Esophagus squamous epithelium (tissue), 5 donors: ENCODE measurements around the gene TNRC6B. TPM values are rescaled to one million over a fixed set of nuclear protein-coding genes. Genes with fewer than 3 reads are reported as not detected.

Source experiments
- DNase-seq: peaks from one replicate; lab custom pipeline; 2025; lab: John Stamatoyannopoulos, UW
- H3K27ac ChIP-seq, 4 donors: fragments of 200-600 bp; sonication (generic); one replicate each; pipeline ENCODE4 v1.5.1; 2016 to 2019; ENCODE audit warnings: mild to moderate bottlenecking in 1 of 4
- H3K27me3 ChIP-seq, 4 donors: fragments of 200-600 bp; sonication (generic); 1 replicate in 3 of 4; 2 replicates in 1 of 4; pipeline versions ENCODE4 v1.5.1 to v1.6.0; 2017 to 2021; ENCODE audit warnings: antibody characterized with exemption in 1 of 4
- H3K36me3 ChIP-seq, 3 donors: fragments of 200-600 bp; sonication (generic); one replicate each; pipeline ENCODE4 v1.5.1; 2016 to 2019
- H3K4me1 ChIP-seq, 3 donors: fragments of 200-600 bp; sonication (generic); one replicate each; pipeline ENCODE4 v1.5.1; 2017 to 2019
- H3K4me3 ChIP-seq, 4 donors: fragments of 200-600 bp; sonication (generic); 1 replicate in 3 of 4; 2 replicates in 1 of 4; pipeline ENCODE4 v1.5.1; 2016 to 2019; ENCODE audit warnings: mild to moderate bottlenecking in 2 of 4, moderate library complexity in 1 of 4
- H3K9me3 ChIP-seq, 3 donors: fragments of 200-600 bp; sonication (generic); one replicate each; pipeline ENCODE4 v1.5.1; 2016 to 2019
- CTCF ChIP-seq, 6 experiments: fragments of 450-650 bp in 4 of 6; fragments of 200-600 bp in 2 of 6; sonication (generic) in 2 of 6; IDR thresholded peaks; one replicate each; pipeline ENCODE4 v1.5.1; 2016 to 2019; ENCODE audit warnings: antibody characterized with exemption in 6 of 6, mild to moderate bottlenecking in 4 of 6, moderate library complexity in 4 of 6
- POLR2A ChIP-seq, 4 donors: fragments of 450-650 bp; IDR thresholded peaks; one replicate each; pipeline ENCODE4 v1.6.1; 2017; ENCODE audit warnings: antibody characterized with exemption in 4 of 4, mild to moderate bottlenecking in 4 of 4, moderate library complexity in 3 of 4
- WGBS, 2 donors: methylation state at CpG; one replicate each; pipeline ENCODE4 v1.1.5; 2018; 5-methylcytosine and 5-hydroxymethylcytosine counted together
- intact Hi-C: fragments of 100-400 bp; cut with DNase I; formaldehyde crosslinking; loops from one replicate; pipeline ENCODE4 v1.15.0; 2022
- total RNA-seq, 4 donors: library from RNA; depleted of rRNA; stranded (reverse); fragments of >200 nt; gene quantifications; one replicate each; pipeline ENCODE4 v1.1.0, GENCODE V29; 2016
- donor health status: DM: yes; HTN: yes; CAD: no.

Gene TNRC6B
- total RNA-seq, 4 donors from 2014 or later = 20.7 to 36.5 (median 26.9) TPM

DNA sequence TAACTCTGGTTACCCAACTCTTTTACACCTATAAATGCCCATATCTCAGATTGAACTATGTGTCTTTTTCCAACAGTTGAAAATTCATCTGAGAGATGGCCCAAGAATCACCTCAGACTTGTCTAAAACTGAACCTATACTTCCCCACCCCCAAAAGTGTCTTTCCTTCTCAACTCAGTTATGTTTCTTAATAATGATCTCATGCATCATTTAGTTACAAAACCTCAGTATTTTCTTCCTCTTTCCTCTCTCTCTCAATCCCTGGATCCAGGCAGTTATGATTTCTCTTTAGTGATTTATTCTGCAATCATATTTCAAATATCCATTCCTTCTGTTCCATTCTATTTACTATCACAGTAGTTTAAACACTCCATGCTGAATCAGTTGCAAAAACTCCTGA, 136.3 kb downstream of the TNRC6B start:
- TF ChIP-seq CTCF (IDR thresholded peaks at IDR 0.05) (no peak), POLR2A (IDR thresholded peaks at IDR 0.05) (no peak)
- H3K27me3 ChIP-seq = no peaks in the 10 kb centered on the region
- H3K36me3 ChIP-seq = peaks cover 8 to 100% (median 40%) of the 10 kb centered on the region in 3 donors
- H3K27ac ChIP-seq = no peak overlapping the region
- H3K4me1 ChIP-seq = peaks cover 0 to 21% (median 3%) of the 10 kb centered on the region in 3 donors
- H3K4me3 ChIP-seq = no peak overlapping the region
- DNase-seq = no peak
- intact Hi-C loops = no loop called here
- no peaks in the 10 kb centered on the region for H3K9me3 ChIP-seq

DNA sequence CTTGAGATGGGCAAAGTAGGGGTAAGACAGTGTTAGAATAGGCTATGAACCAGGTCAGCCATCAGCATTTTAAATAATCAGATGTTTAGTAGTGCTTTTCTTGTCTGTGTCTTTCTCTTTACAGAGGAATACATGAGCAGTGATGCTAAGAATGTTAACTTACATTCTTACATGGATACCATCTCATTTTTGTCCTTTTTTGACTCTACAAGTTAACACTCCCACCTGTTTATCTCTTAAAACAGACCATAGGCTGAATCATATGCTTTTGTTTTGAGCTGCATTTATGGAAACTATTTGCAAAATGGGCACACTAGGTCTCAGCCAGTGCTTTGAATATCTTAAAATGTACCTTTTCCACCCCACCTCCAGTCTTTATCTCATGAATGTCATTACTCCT, 143.0 kb downstream of the TNRC6B start:
- Histone ChIP-seq H3K4me3 (no peak overlapping the region), H3K36me3 (peaks cover 12 to 98% (median 33%) of the 10 kb centered on the region in 3 donors), H3K4me1 (peaks cover 0 to 5% (median 0%) of the 10 kb centered on the region in 3 donors), H3K9me3 (no peaks in the 10 kb centered on the region), H3K27ac (no peak overlapping the region), H3K27me3 (no peaks in the 10 kb centered on the region)
- no peak for DNase-seq
- TF ChIP-seq POLR2A (IDR thresholded peaks at IDR 0.05) = no peak
- TF ChIP-seq CTCF (IDR thresholded peaks at IDR 0.05) = no peak
- intact Hi-C loops = no loop called here

DNA sequence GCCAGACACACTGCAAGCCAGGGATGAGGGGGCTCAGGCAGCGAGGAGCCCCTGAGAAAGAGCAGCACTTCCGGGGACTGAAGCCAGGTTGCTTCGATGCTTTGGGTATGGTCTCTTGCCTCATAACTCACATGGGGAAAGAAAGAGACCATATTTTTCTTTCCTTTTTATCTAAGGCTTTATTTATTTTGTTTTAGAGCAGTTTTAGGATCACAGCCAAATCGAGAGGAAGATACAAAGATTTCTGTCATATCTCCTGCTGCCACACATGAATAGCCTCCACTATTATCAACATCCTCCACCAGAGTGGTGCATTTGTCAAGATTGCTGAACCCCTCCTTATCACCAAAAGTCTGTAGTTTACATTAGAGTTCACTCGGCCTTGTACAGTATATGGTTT, 144.3 kb downstream of the TNRC6B start:
- no peak overlapping the region for H3K4me3 ChIP-seq
- H3K4me1 ChIP-seq = peaks cover 0 to 5% (median 0%) of the 10 kb centered on the region in 3 donors
- intact Hi-C loops = no loop called here
- 37 to 64% methylated on average over 3 to 5 of the region's 5 CpGs for WGBS, 2 donors
- H3K27ac ChIP-seq = no peak overlapping the region
- peaks cover 8 to 90% (median 22%) of the 10 kb centered on the region in 3 donors for H3K36me3 ChIP-seq
- H3K27me3 ChIP-seq = no peaks in the 10 kb centered on the region
- TF ChIP-seq CTCF (IDR thresholded peaks at IDR 0.05) (no peak), POLR2A (IDR thresholded peaks at IDR 0.05) (no peak)
- DNase-seq = no peak
- H3K9me3 ChIP-seq = no peaks in the 10 kb centered on the region

- no peak for DNase-seq
- Histone ChIP-seq H3K4me1 (peaks cover 0 to 5% (median 0%) of the 10 kb centered on the region in 3 donors), H3K27ac (no peak overlapping the region), H3K27me3 (no peaks in the 10 kb centered on the region), H3K36me3 (peaks cover 8 to 90% (median 15%) of the 10 kb centered on the region in 3 donors), H3K9me3 (no peaks in the 10 kb centered on the region), H3K4me3 (no peak overlapping the region)
- 79 to 84% methylated on average over 11 to 13 of the region's 17 CpGs for WGBS, 2 donors
- intact Hi-C loops = no loop called here
- TF ChIP-seq POLR2A (IDR thresholded peaks at IDR 0.05) = no peak
- no peak for TF ChIP-seq CTCF (IDR thresholded peaks at IDR 0.05)
Observed at GRCh38 chr22:40322818-40323447, 145.2 kb downstream of the TNRC6B start.

- H3K36me3 ChIP-seq = peaks cover 8 to 87% (median 15%) of the 10 kb centered on the region in 3 donors
- no peak overlapping the region for H3K4me3 ChIP-seq
- 63 to 68% methylated on average over 8 of the region's 8 CpGs for WGBS, 2 donors
- no peaks in the 10 kb centered on the region for H3K27me3 ChIP-seq
- no peak for DNase-seq
- no peak for TF ChIP-seq CTCF (IDR thresholded peaks at IDR 0.05)
- no peak for TF ChIP-seq POLR2A (IDR thresholded peaks at IDR 0.05)
- intact Hi-C loops = no loop called here
- H3K27ac ChIP-seq = peak overlapping the region in 2 of 4 donors; percentile 33 to 50
- H3K9me3 ChIP-seq = no peaks in the 10 kb centered on the region
- peaks cover 0 to 5% (median 0%) of the 10 kb centered on the region in 3 donors for H3K4me1 ChIP-seq
Observed at GRCh38 chr22:40323681-40324171, 146.0 kb downstream of the TNRC6B start.
